Measurements from ENCODE around the gene RPS6KA3.
"Not testable (repeated sequence)": the region's sequence is repeated elsewhere in the genome, so short reads cannot be mapped to it uniquely, and the experiment has no call there.

RPS6KA3 gene

DNA sequence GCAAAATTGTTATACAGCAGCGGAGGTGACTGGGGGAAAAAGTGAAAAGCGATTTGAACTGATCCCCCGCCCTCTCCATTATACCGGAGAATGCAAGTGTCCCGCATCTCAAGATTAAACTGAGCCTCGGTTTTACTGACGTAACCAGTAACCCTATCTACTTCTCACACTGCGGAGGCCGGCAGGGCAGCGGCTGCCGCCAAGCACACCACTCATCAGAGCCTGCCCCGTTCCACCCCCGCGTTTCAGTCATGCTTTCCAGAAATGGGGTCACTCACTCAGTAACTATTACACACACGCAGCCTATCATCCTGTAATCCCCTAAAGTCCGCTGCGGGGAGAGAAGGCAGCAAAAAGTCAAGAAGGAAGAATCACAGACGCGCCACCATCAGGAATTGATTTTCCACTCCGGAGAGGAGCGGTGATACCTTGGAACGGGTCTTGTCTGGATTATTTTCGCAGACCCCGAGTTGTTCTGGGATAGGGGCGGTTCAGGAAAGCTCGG is 1.4 kb downstream of the RPS6KA3 start:
- DNase-seq, result peak; percentile 7

DNA sequence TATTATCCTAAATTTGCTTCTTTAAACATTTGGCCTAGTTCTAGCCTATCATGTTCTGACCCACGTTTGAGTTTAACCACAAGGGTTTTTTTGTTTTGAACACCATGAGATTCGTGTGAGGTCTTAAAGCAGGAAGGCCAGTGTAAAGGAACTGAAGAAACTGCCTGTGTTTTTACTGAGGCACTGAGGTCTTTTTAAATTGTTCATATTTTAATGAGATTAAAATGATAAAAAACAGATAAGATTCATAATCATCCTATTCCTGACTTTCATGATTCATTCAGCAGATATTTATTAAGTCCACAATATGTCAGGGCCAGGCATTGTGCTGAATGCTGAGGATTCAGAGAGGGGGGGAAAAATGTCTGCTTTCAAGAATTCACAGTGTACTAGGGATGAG is 3.2 kb downstream of the RPS6KA3 start:
- no peak for DNase-seq

- no peak for DNase-seq
Measured at GRCh38 chrX:20260885-20261284, 5.8 kb downstream of the RPS6KA3 start.

- DNase-seq, result no peak
Measured at GRCh38 chrX:20254712-20255299, 11.9 kb downstream of the RPS6KA3 start.

GRCh38 chrX:20253232-20253543 is 13.5 kb downstream of the RPS6KA3 start:
- no peak for DNase-seq

- DNase-seq, result no peak
Measured at GRCh38 chrX:20252381-20253231, 14.1 kb downstream of the RPS6KA3 start.

- no peak for DNase-seq
Measured at GRCh38 chrX:20251691-20252090, 15.0 kb downstream of the RPS6KA3 start.

DNA sequence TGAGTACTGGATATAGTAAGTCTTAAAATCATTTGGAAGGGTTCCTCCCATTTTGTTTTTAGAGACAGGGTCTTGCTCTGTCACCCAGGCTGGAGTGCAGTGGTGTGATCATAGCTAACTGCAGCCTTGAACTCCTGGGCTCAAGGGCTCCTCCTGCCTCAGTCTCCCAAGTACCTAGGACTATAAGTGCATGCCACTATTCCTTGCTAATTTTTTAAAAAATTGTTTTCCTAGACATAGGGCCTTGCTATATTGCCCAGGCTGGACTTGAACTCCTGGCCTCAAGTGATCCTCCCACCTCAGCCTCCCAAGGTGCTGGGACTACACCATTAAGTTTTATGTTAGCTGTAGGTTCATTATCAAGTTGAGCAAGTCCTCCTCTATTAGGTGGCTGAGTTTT is 16.6 kb downstream of the RPS6KA3 start:
- DNase-seq, result not testable (repeated sequence)

DNA sequence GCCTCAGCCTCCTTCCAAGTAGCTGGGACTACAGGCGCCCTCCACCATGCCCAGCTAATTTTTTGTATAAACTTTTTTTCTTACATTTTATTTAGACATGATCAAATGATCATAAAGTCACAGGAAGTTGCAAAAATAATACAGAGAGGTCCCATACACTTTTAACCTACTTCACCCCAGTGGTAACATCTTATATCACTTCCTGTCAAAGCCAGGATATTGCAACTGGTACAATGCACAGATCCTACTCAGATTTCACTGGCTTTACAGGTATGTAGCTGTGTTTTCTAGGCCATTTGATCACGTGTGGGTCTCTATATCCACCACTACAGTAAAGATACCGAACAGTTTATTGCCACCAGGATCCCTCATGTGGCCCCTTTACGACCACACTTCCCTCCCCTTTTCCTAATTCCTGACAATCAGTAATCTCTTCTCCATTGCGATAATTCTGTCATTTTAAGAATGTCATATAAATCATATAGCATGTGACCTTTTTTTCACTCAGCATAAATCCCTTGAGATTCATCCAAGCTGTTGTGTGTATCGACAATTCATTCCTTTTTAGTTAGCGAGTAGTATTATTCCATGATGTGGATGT is 18.0 kb downstream of the RPS6KA3 start:
- DNase-seq, result no peak

DNA sequence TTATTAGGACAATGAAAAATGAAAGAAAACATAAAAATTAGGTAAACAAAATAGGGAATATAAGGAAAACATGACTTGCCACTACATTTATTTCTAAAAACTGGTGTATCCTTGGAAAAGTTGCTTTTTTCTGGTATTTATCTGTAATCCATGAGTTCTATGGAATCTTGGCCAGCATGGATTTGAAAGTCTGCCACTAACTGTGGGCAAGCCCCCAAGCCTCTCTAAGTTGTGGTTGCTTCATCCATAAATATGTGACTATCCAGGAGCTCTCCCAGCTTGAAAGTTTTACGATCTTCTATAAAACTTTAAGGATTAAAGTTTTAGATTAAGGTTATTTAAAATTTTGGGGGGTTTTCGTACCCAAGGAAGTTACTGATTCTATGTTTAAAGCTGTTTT is 21.8 kb downstream of the RPS6KA3 start:
- no peak for DNase-seq

DNA sequence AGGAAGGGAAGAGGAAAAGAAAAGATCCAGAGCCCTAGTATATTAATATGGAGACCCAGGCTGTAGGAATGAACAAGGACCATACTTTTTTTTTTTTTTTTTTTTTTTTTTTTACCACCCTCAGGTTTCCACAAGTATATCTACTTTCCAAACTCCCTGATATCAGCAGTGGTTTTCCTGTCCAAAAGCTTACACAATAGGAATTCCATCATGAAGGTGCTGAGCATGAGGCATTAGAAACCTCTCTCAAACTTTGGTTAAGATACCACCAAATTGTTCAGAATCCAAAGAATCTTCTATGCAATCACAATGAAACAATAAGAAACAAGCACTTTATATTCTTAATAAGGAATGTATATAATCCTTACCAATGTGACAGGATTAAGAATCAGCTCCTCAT is 26.5 kb downstream of the RPS6KA3 start:
- no peak for DNase-seq

DNA sequence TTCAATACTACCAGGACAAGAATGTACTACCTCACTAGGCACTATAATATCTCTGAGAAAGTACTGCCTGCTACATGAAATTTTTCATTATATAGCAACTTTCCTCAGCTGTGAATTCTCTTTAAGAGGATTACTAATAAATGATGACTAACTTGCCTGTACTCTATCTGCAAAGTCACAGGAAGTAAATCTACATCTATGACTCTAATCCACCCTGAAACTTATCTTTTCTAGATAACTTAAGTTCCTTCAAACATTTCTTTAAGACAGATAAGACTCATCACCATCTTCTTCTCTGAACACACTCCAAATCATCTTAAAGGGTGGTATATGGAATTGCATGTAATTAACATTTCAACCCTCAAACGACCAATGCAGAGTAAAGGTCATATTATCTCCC is 28.8 kb downstream of the RPS6KA3 start:
- no peak for DNase-seq

DNA sequence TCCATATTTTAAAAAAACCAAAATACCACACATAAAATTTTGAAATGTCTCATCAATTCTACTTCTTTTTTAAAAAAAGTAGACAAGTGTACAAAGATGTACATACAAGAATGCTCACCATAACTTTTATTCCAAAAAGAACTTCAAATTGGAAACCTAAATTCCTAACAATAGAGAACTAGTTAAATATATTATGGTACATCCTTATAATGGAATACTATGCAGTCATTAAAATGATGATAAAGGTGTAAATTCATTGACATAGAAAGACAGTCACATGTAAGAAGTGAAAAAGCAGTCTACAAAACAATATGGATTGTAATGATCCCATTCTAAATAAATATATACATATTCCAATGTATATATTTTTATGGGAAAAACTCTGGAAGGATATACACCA is 31.0 kb downstream of the RPS6KA3 start:
- no peak for DNase-seq

- DNase-seq, result no peak
Measured at GRCh38 chrX:20233336-20233735, 33.4 kb downstream of the RPS6KA3 start.

GRCh38 chrX:20231598-20231997 is 35.1 kb downstream of the RPS6KA3 start:
- DNase-seq, result no peak

DNA sequence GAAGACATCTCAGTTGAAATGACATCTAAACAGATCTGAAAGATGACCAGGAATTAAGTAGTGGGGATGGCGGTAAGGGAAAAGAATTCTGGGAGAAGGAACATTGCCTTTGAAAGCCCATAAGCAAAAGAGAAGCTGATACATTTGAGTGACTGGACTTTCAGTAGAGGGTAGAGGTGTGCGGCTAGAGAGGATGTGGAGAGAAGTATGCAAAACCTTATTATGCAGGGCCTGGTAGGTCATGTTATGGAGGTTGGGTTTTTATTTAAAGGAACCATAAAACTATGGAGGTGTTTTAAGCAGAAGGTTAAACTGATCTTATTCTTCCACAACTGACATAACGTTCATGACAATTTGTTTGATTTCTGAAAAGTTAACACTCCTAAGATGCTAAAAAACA is 36.3 kb downstream of the RPS6KA3 start:
- no peak for DNase-seq

DNA sequence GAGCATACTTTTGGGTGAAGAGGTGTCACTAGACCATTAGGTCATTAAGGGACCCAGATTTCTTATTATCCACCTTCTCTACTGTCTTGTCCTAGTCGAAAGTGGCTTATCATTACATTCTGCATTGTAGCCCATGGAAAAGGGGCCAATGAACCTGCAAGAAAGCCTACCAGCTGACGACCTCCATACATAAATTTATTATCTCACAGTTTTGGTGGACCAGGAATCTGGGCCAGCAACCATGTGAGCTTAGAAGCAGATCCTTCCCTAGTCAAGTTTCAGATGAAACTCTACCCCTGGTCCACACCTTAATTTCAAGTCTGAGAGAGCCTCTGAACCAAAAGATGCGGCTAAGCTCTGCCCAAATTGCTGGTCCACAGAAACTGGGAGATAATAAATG is 37.6 kb downstream of the RPS6KA3 start:
- DNase-seq, result no peak

- DNase-seq, result no peak
Measured at GRCh38 chrX:20228245-20228644, 38.5 kb downstream of the RPS6KA3 start.

DNA sequence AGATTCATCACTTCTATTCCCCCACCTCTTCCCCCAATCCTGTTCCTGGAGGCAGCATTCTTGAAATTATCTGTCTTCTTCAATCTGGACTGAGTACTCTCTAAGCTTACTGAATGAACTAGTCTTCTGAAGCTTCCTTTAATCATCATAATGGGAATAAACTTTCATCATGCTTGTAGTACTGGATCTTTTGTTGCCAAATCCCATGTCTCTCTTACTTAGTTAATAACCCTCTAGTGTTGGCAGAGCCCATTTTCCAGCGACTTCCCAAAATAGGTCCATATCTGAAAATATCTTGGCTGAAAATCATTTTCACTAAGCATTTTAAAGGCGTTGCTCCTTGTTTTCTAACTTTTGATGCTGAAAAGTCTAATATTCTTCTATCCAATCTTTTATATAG is 39.6 kb downstream of the RPS6KA3 start:
- no peak for DNase-seq

- no peak for DNase-seq
Measured at GRCh38 chrX:20225488-20225833, 41.2 kb downstream of the RPS6KA3 start.

- no peak for DNase-seq
Measured at GRCh38 chrX:20224814-20225487, 41.8 kb downstream of the RPS6KA3 start.

- no peak for DNase-seq
Measured at GRCh38 chrX:20221902-20222301, 44.8 kb downstream of the RPS6KA3 start.

DNA sequence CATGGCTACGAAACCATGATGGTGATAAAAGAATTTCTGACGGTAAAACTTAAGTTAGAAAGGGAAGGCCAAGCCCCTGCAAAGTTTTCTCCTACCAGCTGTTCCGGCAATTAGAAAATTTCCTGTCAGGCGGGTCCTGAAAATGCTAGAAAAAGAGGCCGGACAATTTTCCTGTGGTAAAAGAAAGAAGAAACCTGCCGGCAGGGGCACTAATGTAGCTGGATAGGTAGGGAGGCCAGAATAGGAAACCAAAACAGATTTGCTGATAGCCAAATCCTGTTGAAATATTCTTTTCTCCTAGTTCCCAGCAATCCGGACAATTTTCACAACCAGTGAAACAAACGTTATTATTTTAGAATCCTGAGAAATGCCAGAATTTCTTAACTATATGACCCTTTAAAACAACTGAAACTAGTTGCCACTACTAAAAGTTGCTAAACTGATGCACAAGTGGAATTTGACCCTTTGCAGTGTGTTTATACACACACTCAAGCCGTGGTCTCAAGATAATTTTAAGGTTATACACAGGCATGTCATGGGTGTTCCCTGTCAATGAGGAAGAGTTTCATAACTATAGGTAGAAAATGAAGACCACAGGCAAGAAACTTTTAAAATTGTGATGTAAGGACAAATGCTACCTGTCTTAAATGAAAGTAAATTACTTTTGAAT is 47.7 kb downstream of the RPS6KA3 start:
- no peak for DNase-seq
